Measurements from ENCODE around the gene KRT38. TPM values are rescaled to one million over a fixed set of nuclear protein-coding genes. Genes with fewer than 3 reads are reported as not detected.

KRT38 gene
- total and polyA plus RNA-seq, 3 experiments from 2014 or later = not detected

GRCh38 chr17:41481036-41481435 is 40.3 kb upstream of the KRT38 start, which contains the start of gene KRT35:
KRT35 (minus strand) TSS chr17:41481151; CDS start chr17:41481097, 54 bp downstream.
- peak within 1 kb of the TSS in 2 of 8 donors; percentile 21 to 64 for H3K27ac Mint-ChIP-seq
- POLR2A ChIA-PET = no interaction called here

GRCh38 chr17:41480581-41480980 is 39.8 kb upstream of the KRT38 start:
- H3K27me3 ChIP-seq (ENCODE audit: insufficient read depth, low read length, poor library complexity, severe bottlenecking) = no peaks in the 10 kb centered on the region
- H3K27me3 Mint-ChIP-seq = peaks cover 0 to 3% of the 10 kb centered on the region in 2 donors

More at GRCh38 chr17:41481036-41481435, 40.3 kb upstream of the KRT38 start, which contains the start of gene KRT35:
- CTCF ChIA-PET = no interaction called here
- no peaks in the 10 kb centered on the region for H3K4me1 Mint-ChIP-seq
- no peaks in the 10 kb centered on the region for H3K27me3 ChIP-seq (ENCODE audit: insufficient read depth, low read length, poor library complexity, severe bottlenecking)
- no peaks in the 10 kb centered on the region for H3K36me3 Mint-ChIP-seq
- no peak within 1 kb of the TSS for H3K4me3 Mint-ChIP-seq
- DNase-seq = no peak
- H3K27me3 Mint-ChIP-seq = peaks cover 0 to 3% of the 10 kb centered on the region in 2 donors
- H3K4me3 ChIP-seq (ENCODE audit: low read length) = no peak within 1 kb of the TSS
- no peaks in the 10 kb centered on the region for H3K9me3 ChIP-seq (ENCODE audit: low read length)
- no peaks in the 10 kb centered on the region for H3K9me3 Mint-ChIP-seq
- H3K36me3 ChIP-seq (ENCODE audit: insufficient read depth, low read length) = no peaks in the 10 kb centered on the region
- no peaks in the 10 kb centered on the region for H3K4me1 ChIP-seq (ENCODE audit: insufficient read depth, low read length)
- H3K27ac ChIP-seq (ENCODE audit: low read depth, low read length) = no peak within 1 kb of the TSS

DNA sequence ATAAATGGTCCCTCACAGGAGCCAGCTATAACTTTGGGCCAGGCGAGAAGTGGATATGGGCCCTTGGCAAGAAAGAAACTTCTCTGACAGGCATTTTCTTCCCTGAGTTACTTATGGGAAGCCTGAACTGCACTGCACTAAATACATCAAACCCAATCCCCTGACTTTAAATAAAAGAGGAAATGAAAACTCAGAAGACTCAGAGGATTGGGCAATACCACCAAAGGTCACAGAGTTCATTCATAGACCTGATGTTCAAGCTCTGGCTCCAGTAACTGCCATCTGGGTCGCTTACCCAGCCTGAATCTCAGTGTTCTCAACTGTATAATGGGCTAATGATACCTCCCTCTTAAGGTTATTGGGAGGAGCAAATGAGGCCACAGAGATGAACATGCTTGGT is 39.4 kb upstream of the KRT38 start:
- ChIA-PET POLR2A (no interaction called here), CTCF (no interaction called here)
- Mint-ChIP-seq H3K27me3 (peaks cover 0 to 3% of the 10 kb centered on the region in 2 donors), H3K36me3 (no peaks in the 10 kb centered on the region), H3K9me3 (no peaks in the 10 kb centered on the region), H3K4me1 (no peaks in the 10 kb centered on the region), H3K27ac (peak overlapping the region in 2 of 8 donors; percentile 7 to 21), H3K4me3 (no peak overlapping the region)
- no peaks in the 10 kb centered on the region for H3K9me3 ChIP-seq (ENCODE audit: low read length)
- H3K4me1 ChIP-seq (ENCODE audit: insufficient read depth, low read length) = no peaks in the 10 kb centered on the region
- H3K36me3 ChIP-seq (ENCODE audit: insufficient read depth, low read length) = no peaks in the 10 kb centered on the region
- no peak for DNase-seq
- no peak overlapping the region for H3K27ac ChIP-seq (ENCODE audit: low read depth, low read length)
- no peak overlapping the region for H3K4me3 ChIP-seq (ENCODE audit: low read length)
- H3K27me3 ChIP-seq (ENCODE audit: insufficient read depth, low read length, poor library complexity, severe bottlenecking) = no peaks in the 10 kb centered on the region

More at GRCh38 chr17:41480581-41480980, 39.8 kb upstream of the KRT38 start:
- Histone ChIP-seq H3K36me3 (ENCODE audit: insufficient read depth, low read length) (no peaks in the 10 kb centered on the region), H3K4me1 (ENCODE audit: insufficient read depth, low read length) (no peaks in the 10 kb centered on the region), H3K27ac (ENCODE audit: low read depth, low read length) (no peak overlapping the region), H3K4me3 (ENCODE audit: low read length) (no peak overlapping the region), H3K9me3 (ENCODE audit: low read length) (no peaks in the 10 kb centered on the region)
- CTCF ChIA-PET = no interaction called here
- DNase-seq = no peak
- POLR2A ChIA-PET = no interaction called here
- H3K9me3 Mint-ChIP-seq = no peaks in the 10 kb centered on the region
- no peak overlapping the region for H3K4me3 Mint-ChIP-seq
- no peaks in the 10 kb centered on the region for H3K36me3 Mint-ChIP-seq
- no peaks in the 10 kb centered on the region for H3K4me1 Mint-ChIP-seq
- H3K27ac Mint-ChIP-seq = no peak overlapping the region

- H3K4me3 ChIP-seq (ENCODE audit: low read length) = no peak overlapping the region
- POLR2A ChIA-PET = no interaction called here
- no peak for DNase-seq
- Mint-ChIP-seq H3K4me1 (no peaks in the 10 kb centered on the region), H3K27ac (no peak overlapping the region), H3K27me3 (peaks cover 0 to 1% of the 10 kb centered on the region in 2 donors), H3K9me3 (peaks cover 0 to 3% (median 0%) of the 10 kb centered on the region in 5 donors), H3K36me3 (no peaks in the 10 kb centered on the region), H3K4me3 (no peak overlapping the region)
- no peaks in the 10 kb centered on the region for H3K36me3 ChIP-seq (ENCODE audit: insufficient read depth, low read length)
- no peaks in the 10 kb centered on the region for H3K9me3 ChIP-seq (ENCODE audit: low read length)
- H3K27ac ChIP-seq (ENCODE audit: low read depth, low read length) = no peak overlapping the region
- CTCF ChIA-PET = no interaction called here
- H3K4me1 ChIP-seq (ENCODE audit: insufficient read depth, low read length) = no peaks in the 10 kb centered on the region
- H3K27me3 ChIP-seq (ENCODE audit: insufficient read depth, low read length, poor library complexity, severe bottlenecking) = no peaks in the 10 kb centered on the region
Observed at GRCh38 chr17:41478237-41478636, 37.5 kb upstream of the KRT38 start.

GRCh38 chr17:41476866-41477815 is 36.4 kb upstream of the KRT38 start:
- H3K27ac ChIP-seq (ENCODE audit: low read depth, low read length) = no peak overlapping the region
- ChIA-PET POLR2A (no interaction called here), CTCF (no interaction called here)
- no peak overlapping the region for H3K4me3 ChIP-seq (ENCODE audit: low read length)
- Mint-ChIP-seq H3K27me3 (peaks cover 3 to 5% of the 10 kb centered on the region in 2 donors), H3K9me3 (peaks cover 0 to 3% (median 0%) of the 10 kb centered on the region in 5 donors), H3K36me3 (peaks cover 0 to 3% (median 0%) of the 10 kb centered on the region in 3 donors), H3K27ac (no peak overlapping the region), H3K4me3 (no peak overlapping the region), H3K4me1 (no peaks in the 10 kb centered on the region)
- no peak for DNase-seq
- H3K9me3 ChIP-seq (ENCODE audit: low read length) = no peaks in the 10 kb centered on the region
- no peaks in the 10 kb centered on the region for H3K4me1 ChIP-seq (ENCODE audit: insufficient read depth, low read length)
- H3K36me3 ChIP-seq (ENCODE audit: insufficient read depth, low read length) = no peaks in the 10 kb centered on the region
- no peaks in the 10 kb centered on the region for H3K27me3 ChIP-seq (ENCODE audit: insufficient read depth, low read length, poor library complexity, severe bottlenecking)

DNA sequence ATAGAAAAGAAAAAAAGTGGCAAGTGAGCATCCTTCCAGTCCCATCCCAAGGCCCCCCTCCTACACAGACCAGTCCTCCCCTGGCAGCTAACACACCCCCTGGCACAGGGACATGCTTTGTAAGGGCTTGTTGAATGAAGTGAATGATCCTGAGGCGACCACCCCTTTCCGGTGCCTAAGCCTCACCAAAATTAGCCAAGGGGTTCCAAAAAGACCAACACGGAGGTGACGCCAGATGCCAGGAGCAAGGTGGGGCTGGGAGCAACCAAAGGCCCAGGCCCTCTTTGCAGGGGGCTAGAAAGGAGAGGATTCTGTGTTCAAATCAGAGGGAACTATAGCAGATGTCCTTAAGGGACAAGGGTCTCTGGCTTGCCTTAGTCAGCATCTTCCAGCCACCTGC is 34.6 kb upstream of the KRT38 start:
- Mint-ChIP-seq H3K4me1 (peaks cover 0 to 5% (median 0%) of the 10 kb centered on the region in 3 donors), H3K36me3 (peaks cover 0 to 3% (median 0%) of the 10 kb centered on the region in 3 donors), H3K27me3 (peaks cover 3 to 7% of the 10 kb centered on the region in 2 donors), H3K27ac (no peak overlapping the region), H3K9me3 (peaks cover 0 to 3% (median 0%) of the 10 kb centered on the region in 5 donors), H3K4me3 (no peak overlapping the region)
- H3K27me3 ChIP-seq (ENCODE audit: insufficient read depth, low read length, poor library complexity, severe bottlenecking) = no peaks in the 10 kb centered on the region
- no peak overlapping the region for H3K4me3 ChIP-seq (ENCODE audit: low read length)
- DNase-seq = no peak
- no peak overlapping the region for H3K27ac ChIP-seq (ENCODE audit: low read depth, low read length)
- ChIA-PET POLR2A (no interaction called here), CTCF (no interaction called here)
- H3K4me1 ChIP-seq (ENCODE audit: insufficient read depth, low read length) = no peaks in the 10 kb centered on the region
- no peaks in the 10 kb centered on the region for H3K9me3 ChIP-seq (ENCODE audit: low read length)
- H3K36me3 ChIP-seq (ENCODE audit: insufficient read depth, low read length) = no peaks in the 10 kb centered on the region

GRCh38 chr17:41474863-41475262 is 34.1 kb upstream of the KRT38 start:
- Mint-ChIP-seq H3K4me1 (peaks cover 0 to 5% (median 0%) of the 10 kb centered on the region in 3 donors), H3K4me3 (no peak overlapping the region), H3K27me3 (peaks cover 3 to 7% of the 10 kb centered on the region in 2 donors), H3K36me3 (peaks cover 0 to 3% (median 0%) of the 10 kb centered on the region in 3 donors), H3K9me3 (peaks cover 0 to 3% (median 0%) of the 10 kb centered on the region in 5 donors), H3K27ac (no peak overlapping the region)
- H3K4me1 ChIP-seq (ENCODE audit: insufficient read depth, low read length) = no peaks in the 10 kb centered on the region
- DNase-seq = no peak
- no peaks in the 10 kb centered on the region for H3K27me3 ChIP-seq (ENCODE audit: insufficient read depth, low read length, poor library complexity, severe bottlenecking)
- no peak overlapping the region for H3K27ac ChIP-seq (ENCODE audit: low read depth, low read length)
- ChIA-PET CTCF (no interaction called here), POLR2A (no interaction called here)
- no peaks in the 10 kb centered on the region for H3K9me3 ChIP-seq (ENCODE audit: low read length)
- no peak overlapping the region for H3K4me3 ChIP-seq (ENCODE audit: low read length)
- no peaks in the 10 kb centered on the region for H3K36me3 ChIP-seq (ENCODE audit: insufficient read depth, low read length)

DNA sequence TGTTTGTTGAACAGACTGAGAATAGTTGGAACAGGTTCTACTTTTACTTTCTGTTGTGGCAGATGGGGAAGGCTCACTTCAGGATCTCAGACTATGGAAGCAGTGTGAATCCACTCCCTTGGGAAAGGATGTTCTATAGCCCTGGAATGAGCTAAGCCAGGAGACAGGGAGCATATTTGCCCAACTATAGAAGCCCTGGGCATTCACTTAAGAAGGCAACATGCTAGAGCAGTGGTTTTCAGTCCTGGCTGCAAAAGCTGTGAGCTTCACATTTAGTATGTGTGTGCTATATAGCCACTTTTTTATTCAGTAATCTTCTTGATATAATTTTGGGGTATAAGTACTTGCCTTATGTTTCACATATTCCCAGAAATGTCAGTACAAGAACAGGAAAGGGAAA is 27.6 kb upstream of the KRT38 start:
- Mint-ChIP-seq H3K27me3 (peaks cover 20 to 34% of the 10 kb centered on the region in 2 donors), H3K4me3 (no peak overlapping the region), H3K4me1 (peaks cover 0 to 5% (median 0%) of the 10 kb centered on the region in 3 donors), H3K9me3 (peaks cover 0 to 3% (median 2%) of the 10 kb centered on the region in 5 donors), H3K36me3 (peaks cover 0 to 3% (median 0%) of the 10 kb centered on the region in 3 donors), H3K27ac (no peak overlapping the region)
- Histone ChIP-seq H3K4me1 (ENCODE audit: insufficient read depth, low read length) (no peaks in the 10 kb centered on the region), H3K4me3 (ENCODE audit: low read length) (no peak overlapping the region), H3K27ac (ENCODE audit: low read depth, low read length) (no peak overlapping the region), H3K27me3 (ENCODE audit: insufficient read depth, low read length, poor library complexity, severe bottlenecking) (no peaks in the 10 kb centered on the region), H3K9me3 (ENCODE audit: low read length) (no peaks in the 10 kb centered on the region), H3K36me3 (ENCODE audit: insufficient read depth, low read length) (no peaks in the 10 kb centered on the region)
- ChIA-PET POLR2A (no interaction called here), CTCF (no interaction called here)
- DNase-seq = no peak

Measured in CD8-positive, alpha-beta memory T cell (primary cell).